Uterus (tissue), 2 donors: ENCODE measurements around the gene CD40.

Experiments used
- CTCF ChIP-seq, 4 experiments: fragments of 200-600 bp in 2 of 4; fragments of 450-650 bp in 2 of 4; sonication (generic) in 2 of 4; IDR thresholded peaks; one replicate each; pipeline ENCODE4 v1.5.1; 2016 to 2019; ENCODE audit warnings: antibody characterized with exemption in 4 of 4, mild to moderate bottlenecking in 2 of 4, moderate library complexity in 1 of 4
- POLR2A ChIP-seq, 2 donors: fragments of 450-650 bp; IDR thresholded peaks; one replicate each; pipeline ENCODE4 v1.6.1; 2016; ENCODE audit warnings: antibody characterized with exemption in 2 of 2, mild to moderate bottlenecking in 1 of 2, moderate library complexity in 1 of 2

GRCh38 chr20:46073443-46073842, 44.7 kb upstream of the CD40 start:
- TF ChIP-seq CTCF (IDR thresholded peaks at IDR 0.05): no peak
- no peak for TF ChIP-seq POLR2A (IDR thresholded peaks at IDR 0.05)
